ENCODE measurements around the gene GRM8. TPM values are rescaled to one million over a fixed set of nuclear protein-coding genes. Genes with fewer than 3 reads are reported as not detected.

Gene GRM8
- total and polyA plus RNA-seq, 10 of the 15 experiments (the other 5 are each of a cell fraction or from before 2014, with no cell fraction given): 0.33 to 7.1 (median 0.45) TPM; not detected in 2

DNA sequence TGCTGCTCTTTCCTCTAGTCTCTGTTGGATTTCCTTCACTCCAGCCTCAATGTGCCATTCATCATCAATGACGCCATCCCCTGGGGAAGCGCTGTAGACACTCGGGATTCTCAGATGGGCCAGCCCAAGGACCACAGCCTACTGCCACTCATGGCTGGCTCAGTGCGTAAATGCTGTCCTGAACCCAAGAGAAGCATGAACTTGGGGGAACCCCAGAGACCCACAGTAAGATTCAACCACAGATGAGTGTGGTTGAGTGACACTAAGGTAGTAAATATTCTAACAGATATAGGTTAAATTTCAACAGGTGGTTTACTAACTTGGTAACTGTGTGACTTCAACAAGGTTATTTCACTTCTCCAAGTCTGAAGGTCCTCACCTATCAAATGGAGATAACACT lies 304.1 kb downstream of the GRM8 start:
- H3K36me3 ChIP-seq (ENCODE audit: control insufficient read depth in 2 of 2, insufficient read depth in 2 of 2, low read length in 1 of 2): no peaks in the 10 kb centered on the region
- ATAC-seq (peak; percentile 71), FAIRE-seq (no peak), DNase-seq (ENCODE audit: low read depth, low spot score) (no peak)
- intact Hi-C loops (cut with micrococcal nuclease; ENCODE audit: unreplicated experiment) (no loop called here), in situ Hi-C loops (cut with MboI) (no loop called here)
- no peaks in the 10 kb centered on the region for H3K9me3 ChIP-seq (replicated peaks; ENCODE audit: control insufficient read depth, insufficient read depth, low read length)
- ChIA-PET SMC1A (ENCODE audit: uncharacterized antibody, unreplicated experiment) (no interaction called here), POLR2A (no interaction called here), CTCF (no interaction called here), RAD21 (ENCODE audit: unreplicated experiment) (no interaction called here)
- H3K27ac ChIP-seq (ENCODE audit: control insufficient read depth, insufficient read depth): no peak overlapping the region
- WGBS (ENCODE audit: insufficient coverage, insufficient replicate concordance, low lambda C conversion rate, missing lambda C conversion rate): 42% methylated on average over 4 of the region's 4 CpGs
- no TSS peak for BruUV-seq (replicated peaks)
- no peak overlapping the region for H3K4me2 ChIP-seq (ENCODE audit: control insufficient read depth, insufficient read depth)
- H3K79me2 ChIP-seq (ENCODE audit: control insufficient read depth, insufficient read depth, low read length): no peaks in the 10 kb centered on the region
- H3K4me3 ChIP-seq: no peak overlapping the region
- H3K9ac ChIP-seq (ENCODE audit: control insufficient read depth, insufficient read depth, low read length): no peak overlapping the region
- no peaks in the 10 kb centered on the region for H3K27me3 ChIP-seq (replicated peaks in 1 of 2; ENCODE audit: control insufficient read depth in 2 of 2, insufficient read depth in 2 of 2, low read length in 1 of 2)
- H3K4me1 ChIP-seq (ENCODE audit: control insufficient read depth, insufficient read depth, low read length): no peaks in the 10 kb centered on the region
- H4K20me1 ChIP-seq (ENCODE audit: control insufficient read depth, insufficient read depth): no peaks in the 10 kb centered on the region
- TF ChIP-seq, protein P1, sequence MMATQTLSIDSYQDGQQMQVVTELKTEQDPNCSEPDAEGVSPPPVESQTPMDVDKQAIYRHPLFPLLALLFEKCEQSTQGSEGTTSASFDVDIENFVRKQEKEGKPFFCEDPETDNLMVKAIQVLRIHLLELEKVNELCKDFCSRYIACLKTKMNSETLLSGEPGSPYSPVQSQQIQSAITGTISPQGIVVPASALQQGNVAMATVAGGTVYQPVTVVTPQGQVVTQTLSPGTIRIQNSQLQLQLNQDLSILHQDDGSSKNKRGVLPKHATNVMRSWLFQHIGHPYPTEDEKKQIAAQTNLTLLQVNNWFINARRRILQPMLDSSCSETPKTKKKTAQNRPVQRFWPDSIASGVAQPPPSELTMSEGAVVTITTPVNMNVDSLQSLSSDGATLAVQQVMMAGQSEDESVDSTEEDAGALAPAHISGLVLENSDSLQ (IDR thresholded peaks at IDR 0.05): peak; percentile 57
- TF ChIP-seq BMI1 (IDR thresholded peaks at IDR 0.05; ENCODE audit: borderline replicate concordance) (no peak), JUNB (IDR thresholded peaks at IDR 0.05) (no peak)
- H2AFZ ChIP-seq (ENCODE audit: control insufficient read depth, low read depth, low read length): no peak overlapping the region

DNA sequence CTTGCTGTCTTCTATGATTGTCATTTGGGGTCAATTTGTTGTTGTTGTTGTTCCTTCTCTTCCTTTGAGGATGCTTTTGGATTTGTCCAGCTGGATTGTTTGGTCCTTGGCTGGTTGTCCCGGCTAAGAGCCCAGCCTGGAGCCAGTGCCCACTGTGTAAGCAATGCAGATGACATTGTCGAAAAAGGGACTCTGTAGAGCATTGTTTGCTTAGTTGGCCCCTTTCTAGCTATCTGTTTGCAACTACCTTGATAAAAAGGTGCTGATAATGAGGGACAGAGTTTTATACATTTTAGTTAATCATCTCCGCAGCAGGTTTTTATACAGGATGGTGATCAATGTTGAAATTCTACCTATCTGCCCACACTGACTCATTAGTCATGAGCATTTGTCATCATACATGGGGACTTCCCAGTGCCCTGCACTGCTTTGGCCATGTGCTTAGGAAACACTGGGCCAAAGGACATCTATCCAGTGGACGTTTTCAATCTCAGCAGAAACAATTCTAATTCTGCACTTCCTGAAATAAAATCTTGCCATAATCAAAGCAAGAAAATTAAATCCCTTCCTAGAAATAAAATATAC lies 311.9 kb downstream of the GRM8 start:
- H3K9me3 ChIP-seq (replicated peaks; ENCODE audit: control insufficient read depth, insufficient read depth, low read length): no peaks in the 10 kb centered on the region
- ATAC-seq: peak; percentile 81
- CTCF ChIA-PET: no interaction called here

More for the DNA sequence above, 311.9 kb downstream of the GRM8 start:
- H3K4me3 ChIP-seq: no peak overlapping the region
- SMC1A ChIA-PET (ENCODE audit: uncharacterized antibody, unreplicated experiment): no interaction called here
- 23% methylated on average over 4 of the region's 4 CpGs for WGBS (ENCODE audit: insufficient coverage, insufficient replicate concordance, low lambda C conversion rate, missing lambda C conversion rate)
- RAD21 ChIA-PET (ENCODE audit: unreplicated experiment): no interaction called here
- DNase-seq (ENCODE audit: low read depth, low spot score) (no peak), FAIRE-seq (no peak)
- intact Hi-C loops (cut with micrococcal nuclease; ENCODE audit: unreplicated experiment) (no loop called here), in situ Hi-C loops (cut with MboI) (no loop called here)
- POLR2A ChIA-PET: no interaction called here
- no peak overlapping the region for H3K4me2 ChIP-seq (ENCODE audit: control insufficient read depth, insufficient read depth)
- BruUV-seq (replicated peaks): no TSS peak
- H2AFZ ChIP-seq (ENCODE audit: control insufficient read depth, low read depth, low read length): no peak overlapping the region
- TF ChIP-seq ZNF217 (IDR thresholded peaks at IDR 0.05) (no peak), PRDM15 (CRISPR knock-in tag; IDR thresholded peaks at IDR 0.05) (no peak), CBFB (IDR thresholded peaks at IDR 0.05; ENCODE audit: low read depth) (no peak), MEF2A (IDR thresholded peaks at IDR 0.05; ENCODE audit: insufficient read depth, low read depth, low read length) (no peak), E2F4 (IDR thresholded peaks at IDR 0.05; ENCODE audit: low read depth, low read length) (no peak), HDAC2 (IDR thresholded peaks at IDR 0.05) (no peak), NBN (IDR thresholded peaks at IDR 0.05) (no peak), POU2F2 (IDR thresholded peaks at IDR 0.05; ENCODE audit: borderline replicate concordance, low read depth, low read length) (no peak)
- TF ChIP-seq, protein P2, sequence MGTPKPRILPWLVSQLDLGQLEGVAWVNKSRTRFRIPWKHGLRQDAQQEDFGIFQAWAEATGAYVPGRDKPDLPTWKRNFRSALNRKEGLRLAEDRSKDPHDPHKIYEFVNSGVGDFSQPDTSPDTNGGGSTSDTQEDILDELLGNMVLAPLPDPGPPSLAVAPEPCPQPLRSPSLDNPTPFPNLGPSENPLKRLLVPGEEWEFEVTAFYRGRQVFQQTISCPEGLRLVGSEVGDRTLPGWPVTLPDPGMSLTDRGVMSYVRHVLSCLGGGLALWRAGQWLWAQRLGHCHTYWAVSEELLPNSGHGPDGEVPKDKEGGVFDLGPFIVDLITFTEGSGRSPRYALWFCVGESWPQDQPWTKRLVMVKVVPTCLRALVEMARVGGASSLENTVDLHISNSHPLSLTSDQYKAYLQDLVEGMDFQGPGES (IDR thresholded peaks at IDR 0.05): no peak
- no peak overlapping the region for H3K27ac ChIP-seq (ENCODE audit: control insufficient read depth, insufficient read depth)
- H3K9ac ChIP-seq (ENCODE audit: control insufficient read depth, insufficient read depth, low read length): no peak overlapping the region
- H3K27me3 ChIP-seq (replicated peaks in 1 of 2; ENCODE audit: control insufficient read depth in 2 of 2, insufficient read depth in 2 of 2, low read length in 1 of 2): no peaks in the 10 kb centered on the region
- no peaks in the 10 kb centered on the region for H3K36me3 ChIP-seq (ENCODE audit: control insufficient read depth in 2 of 2, insufficient read depth in 2 of 2, low read length in 1 of 2)
- no peaks in the 10 kb centered on the region for H3K4me1 ChIP-seq (ENCODE audit: control insufficient read depth, insufficient read depth, low read length)
- no peaks in the 10 kb centered on the region for H3K79me2 ChIP-seq (ENCODE audit: control insufficient read depth, insufficient read depth, low read length)
- H4K20me1 ChIP-seq (ENCODE audit: control insufficient read depth, insufficient read depth): no peaks in the 10 kb centered on the region

Measured in GM12878 (cell line).